GM12801 (cell line): Measurements from ENCODE around the gene LTC4S.

Experiments used
- CTCF ChIP-seq: IDR thresholded peaks from one replicate; pipeline ENCODE4 v1.5.1; 2011; ENCODE audit warnings: control low read depth; ENCODE audit not compliant: insufficient read length; ENCODE audit errors: extremely low read depth

Gene LTC4S

GRCh38 chr5:179798144-179798770 is 4.5 kb downstream of the LTC4S start:
- no peak for TF ChIP-seq CTCF

GRCh38 chr5:179798771-179799643 is 5.2 kb downstream of the LTC4S start:
- no peak for TF ChIP-seq CTCF

- no peak for TF ChIP-seq CTCF
Measured at GRCh38 chr5:179799644-179799973, 5.8 kb downstream of the LTC4S start.

DNA sequence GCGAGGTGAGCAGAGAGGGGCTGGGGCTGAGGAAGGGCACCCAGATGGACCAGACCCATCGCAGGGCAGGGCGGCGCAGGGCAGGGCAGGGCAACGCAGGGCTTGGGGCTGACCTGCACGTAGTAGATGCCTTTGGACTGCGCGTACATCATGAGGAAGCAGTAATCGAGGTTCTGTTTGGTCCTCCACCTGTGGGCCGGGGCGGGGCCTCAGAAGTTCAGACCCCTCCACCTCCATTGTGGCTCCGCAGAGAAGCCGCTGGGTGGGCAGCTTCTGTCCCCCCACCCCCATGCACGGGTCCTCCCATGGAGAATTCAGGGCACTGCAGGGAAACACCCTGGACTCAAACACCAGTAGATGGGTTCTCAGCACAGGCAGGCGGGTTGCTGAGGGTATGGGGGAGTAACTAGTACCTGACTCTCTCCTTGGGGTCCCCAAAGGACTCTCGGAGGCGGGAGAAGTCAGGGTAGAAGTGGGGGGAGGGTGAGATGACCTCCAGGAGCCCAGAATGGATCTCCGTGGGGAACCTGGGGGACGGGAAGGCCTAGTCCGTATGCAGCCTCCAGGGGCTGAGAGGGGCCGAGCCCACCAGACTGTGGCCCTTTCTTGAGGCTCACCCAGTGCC is 6.4 kb downstream of the LTC4S start:
- TF ChIP-seq CTCF, result no peak

DNA sequence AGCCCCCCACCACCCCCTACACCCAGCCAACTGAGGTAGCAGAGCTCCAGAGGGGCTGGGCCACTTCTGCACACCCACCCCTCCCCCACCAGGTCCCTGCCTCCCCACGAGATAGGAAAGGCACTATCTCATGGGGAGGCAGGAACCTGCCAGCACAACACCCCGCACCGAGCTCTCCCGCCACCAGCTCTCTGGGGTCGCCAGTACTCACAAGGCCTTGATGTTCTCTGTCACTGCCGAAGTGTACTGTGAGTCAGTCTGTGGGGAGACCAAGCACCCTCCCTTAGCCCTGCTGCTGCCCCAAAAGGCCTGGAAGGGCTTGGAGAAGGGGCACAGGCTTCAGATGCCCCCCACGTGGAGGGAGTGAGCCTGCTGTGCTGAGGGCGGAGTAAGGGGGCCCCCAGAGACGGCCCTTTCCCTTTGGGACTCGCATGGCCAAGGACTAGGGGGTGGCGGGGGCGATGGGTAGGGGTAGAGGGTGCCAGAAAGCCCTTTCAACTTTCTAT is 7.0 kb downstream of the LTC4S start:
- no peak for TF ChIP-seq CTCF

DNA sequence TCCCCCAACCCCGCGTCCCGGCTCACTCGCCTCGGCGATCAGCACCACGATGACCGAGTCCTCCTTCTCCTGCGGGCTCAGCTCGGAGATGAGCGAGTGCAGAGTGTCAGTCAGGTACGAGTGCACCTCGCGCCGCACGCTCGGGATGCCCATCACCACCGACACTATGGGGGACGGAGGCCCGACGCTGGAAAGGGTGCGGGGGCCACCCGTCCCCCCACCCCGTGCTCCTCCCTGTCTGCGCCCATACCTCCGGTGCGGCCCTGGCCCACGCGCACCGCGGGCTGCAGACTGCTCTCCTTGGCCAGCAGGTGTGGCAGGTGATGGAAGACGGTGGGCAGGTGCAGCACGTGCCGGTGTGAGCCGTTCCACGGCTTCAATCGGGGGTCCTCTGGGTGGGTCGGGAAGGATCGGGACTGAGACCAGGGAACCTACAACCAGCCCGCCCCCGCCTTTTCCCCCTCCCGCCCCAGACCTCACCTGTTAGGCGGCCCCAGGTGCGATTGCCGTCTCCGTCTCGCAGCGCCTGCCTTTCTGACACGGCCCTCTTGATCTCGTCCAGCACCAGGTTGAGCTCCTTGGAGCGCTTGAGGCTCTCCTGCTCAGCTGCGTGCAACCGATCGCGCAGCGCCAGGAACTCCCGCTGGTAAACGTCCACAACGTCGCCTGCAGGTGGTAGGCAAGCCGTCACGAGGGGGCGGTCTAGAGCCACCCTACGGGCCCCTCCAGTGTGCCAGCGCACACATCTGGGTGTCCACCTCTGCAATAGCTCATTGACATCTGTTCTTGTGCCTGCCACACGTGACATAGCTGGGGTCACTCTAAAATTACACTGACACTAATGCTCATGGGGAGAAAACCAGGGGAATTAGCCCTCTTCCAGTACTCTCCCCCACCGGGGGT is 7.8 kb downstream of the LTC4S start:
- peak; percentile 18 for TF ChIP-seq CTCF
